Pancreas (tissue), 10 donors: ENCODE results near the gene ZNF71. TPM values are rescaled to one million over a fixed set of nuclear protein-coding genes. Genes with fewer than 3 reads are reported as not detected.

Experiments
- ATAC-seq, 4 donors: fragments of 200-7000 bp; cut with Tn5 transposase; one replicate each; pipeline versions ENCODE4 v1.8.0 to v1.9.1; 2020; ENCODE audit warnings: mild to moderate bottlenecking in 4 of 4, moderate library complexity in 4 of 4
- DNase-seq, 6 donors: peaks; one replicate each; pipeline ENCODE4 v3.0.0-alpha.2; 2020
- FAIRE-seq: peaks from 2 replicates; lab custom pipeline; 2012; peaks lifted over from hg19 to GRCh38; lab: Jason Lieb, UNC
- H3K27ac ChIP-seq, 4 donors: fragments of 200-600 bp; sonication (generic); 1 replicate in 3 of 4; 2 replicates in 1 of 4; pipeline versions ENCODE4 v1.5.0 to v1.8.0; 2020
- H3K27me3 ChIP-seq, 4 donors: fragments of 200-600 bp; one replicate each; pipeline ENCODE4 v1.8.0; 2021
- H3K36me3 ChIP-seq, 3 donors: fragments of 200-600 bp; sonication (generic) in 1 of 3; one replicate each; pipeline versions ENCODE4 v1.5.0 to v1.8.0; 2020 to 2021
- H3K4me1 ChIP-seq, 3 donors: fragments of 200-600 bp; one replicate each; pipeline ENCODE4 v1.8.0; 2021
- H3K4me3 ChIP-seq, 4 donors: fragments of 200-600 bp; sonication (generic) in 2 of 4; one replicate each; pipeline versions ENCODE4 v1.5.0 to v1.8.0; 2020 to 2021
- H3K9me3 ChIP-seq, 4 donors: fragments of 200-600 bp; one replicate each; pipeline ENCODE4 v1.8.0; 2021
- CTCF ChIP-seq, 4 donors: fragments of 200-600 bp; sonication (generic) in 3 of 4; IDR thresholded peaks; one replicate each; pipeline versions ENCODE4 v1.5.0 to v1.8.0; 2021; ENCODE audit warnings: antibody characterized with exemption in 4 of 4
- WGBS, 2 donors: extraction: QIAGEN DNeasy Blood & Tissue Kit; methylation state at CpG; one replicate each; pipeline ENCODE4 v1.1.7; 2013; 5-methylcytosine and 5-hydroxymethylcytosine counted together
- intact Hi-C, 3 donors: fragments of 100-400 bp; cut with DNase I; formaldehyde crosslinking; loops; one replicate each; pipeline versions ENCODE4 v1.11.1 to v1.14.2; 2022
- polyA plus RNA-seq, 2 donors: library from polyadenylated mRNA; stranded (reverse); fragments of 200-250 nt; gene quantifications; one replicate each; pipeline ENCODE4 v1.2.3, GENCODE V29; 2013
- total RNA-seq, 6 donors: library from RNA; stranded (reverse); fragmentation: NEBNext Ultra II Directional in 4 of 6; extraction: Animal tissue kit (Norgen Biotek cat#: 25700) in 4 of 6; gene quantifications; one replicate each; pipeline versions ENCODE4 v1.2.1 to v1.2.4, GENCODE V29; 2021 to 2023
- donor health status: healthy with polysubstance abuse.
- donor health status: DM: no; HTN: no; CAD: no; lungs with moderate emphysema.
- donor health status: DM: no; HTN: no; CAD: no.
- donor health status: control.
- donor health status: control.
- donor health status: Bipolar disorder and iron deficiency.
- donor health status: DM: yes; HTN: yes; CAD: no.
- donor health status: DM: no; HTN: no; CAD: no.
- donor health status: DM: no; HTN: no; CAD: no.
- donor health status: DM: yes; HTN: yes; CAD: no.

The ZNF71 gene
- total and polyA plus RNA-seq, 8 donors, result 1.8 to 4.1 (median 2.0) TPM

- DNase-seq, result no peak
- H3K4me1 ChIP-seq, result no peaks in the 10 kb centered on the region
- H3K27me3 ChIP-seq, result no peaks in the 10 kb centered on the region
- no peak for TF ChIP-seq CTCF (IDR thresholded peaks at IDR 0.05)
- no peak overlapping the region for H3K27ac ChIP-seq
- no peaks in the 10 kb centered on the region for H3K36me3 ChIP-seq
- no peak for ATAC-seq
- peaks cover 0 to 3% (median 0%) of the 10 kb centered on the region in 4 donors for H3K9me3 ChIP-seq
- FAIRE-seq, result no peak
- intact Hi-C loops, result no loop called here
- WGBS, 2 donors, result 92 to 96% methylated on average over 5 of the region's 5 CpGs
- no peak overlapping the region for H3K4me3 ChIP-seq
Observed at GRCh38 chr19:56613639-56614038, 18.5 kb downstream of the ZNF71 start.

- Histone ChIP-seq H3K36me3 (peaks cover 0 to 8% (median 0%) of the 10 kb centered on the region in 3 donors), H3K9me3 (no peaks in the 10 kb centered on the region), H3K4me1 (no peaks in the 10 kb centered on the region), H3K27me3 (no peaks in the 10 kb centered on the region), H3K27ac (no peak overlapping the region), H3K4me3 (no peak overlapping the region)
- WGBS, 2 donors, result 92% methylated on average over 8 of the region's 8 CpGs
- no peak for ATAC-seq
- intact Hi-C loops, result no loop called here
- DNase-seq, result no peak
- no peak for TF ChIP-seq CTCF (IDR thresholded peaks at IDR 0.05)
- no peak for FAIRE-seq
Observed at GRCh38 chr19:56617531-56617930, 22.4 kb downstream of the ZNF71 start.

- no peak for DNase-seq
- no peaks in the 10 kb centered on the region for H3K4me1 ChIP-seq
- no peak for TF ChIP-seq CTCF (IDR thresholded peaks at IDR 0.05)
- FAIRE-seq, result no peak
- intact Hi-C loops, result no loop called here
- peaks cover 0 to 8% (median 0%) of the 10 kb centered on the region in 3 donors for H3K36me3 ChIP-seq
- no peak overlapping the region for H3K4me3 ChIP-seq
- no peak overlapping the region for H3K27ac ChIP-seq
- ATAC-seq, result no peak
- H3K9me3 ChIP-seq, result no peaks in the 10 kb centered on the region
- no peaks in the 10 kb centered on the region for H3K27me3 ChIP-seq
- 82% methylated on average over 8 of the region's 8 CpGs for WGBS, 2 donors
Observed at GRCh38 chr19:56619121-56619520, 24.0 kb downstream of the ZNF71 start.

- Histone ChIP-seq H3K9me3 (no peaks in the 10 kb centered on the region), H3K36me3 (peaks cover 0 to 8% (median 0%) of the 10 kb centered on the region in 3 donors), H3K27ac (no peak overlapping the region), H3K27me3 (no peaks in the 10 kb centered on the region), H3K4me1 (no peaks in the 10 kb centered on the region), H3K4me3 (no peak overlapping the region)
- TF ChIP-seq CTCF (IDR thresholded peaks at IDR 0.05), result no peak
- no peak for FAIRE-seq
- intact Hi-C loops, result no loop called here
- no peak for ATAC-seq
- WGBS, 2 donors, result 95 to 97% methylated on average over 33 to 37 of the region's 37 CpGs
- DNase-seq, result no peak
Observed at GRCh38 chr19:56622374-56622773, 27.3 kb downstream of the ZNF71 start.

- H3K4me3 ChIP-seq, result no peak overlapping the region
- H3K36me3 ChIP-seq, result peaks cover 0 to 8% (median 0%) of the 10 kb centered on the region in 3 donors
- TF ChIP-seq CTCF (IDR thresholded peaks at IDR 0.05), result no peak
- intact Hi-C loops, result no loop called here
- H3K9me3 ChIP-seq, result no peaks in the 10 kb centered on the region
- ATAC-seq (no peak), DNase-seq (no peak), FAIRE-seq (no peak)
- no peak overlapping the region for H3K27ac ChIP-seq
- no peaks in the 10 kb centered on the region for H3K27me3 ChIP-seq
- 86 to 94% methylated on average over 9 of the region's 9 CpGs for WGBS, 2 donors
- no peaks in the 10 kb centered on the region for H3K4me1 ChIP-seq
Observed at GRCh38 chr19:56623006-56623405, 27.9 kb downstream of the ZNF71 start.
